HG02763 (cell line): ENCODE data around the gene EIPR1.

ENCODE experiments used
- ATAC-seq: cut with Tn5 transposase; IDR thresholded peaks from one replicate; pipeline ENCODE4 v1.9.1; 2021; ENCODE audit warnings: mild to moderate bottlenecking, moderate library complexity; ENCODE audit not compliant: unreplicated experiment

The EIPR1 gene

GRCh38 chr2:3277748-3278520 is 99.7 kb downstream of the EIPR1 start:
- no peak for ATAC-seq

GRCh38 chr2:3277050-3277747 is 100.4 kb downstream of the EIPR1 start:
- no peak for ATAC-seq

- ATAC-seq: no peak
Observed at GRCh38 chr2:3272761-3273160, 104.9 kb downstream of the EIPR1 start.

- no peak for ATAC-seq
Observed at GRCh38 chr2:3270095-3270478, 107.5 kb downstream of the EIPR1 start.

GRCh38 chr2:3269425-3270094 is 108.1 kb downstream of the EIPR1 start:
- no peak for ATAC-seq

GRCh38 chr2:3268705-3269029 is 109.0 kb downstream of the EIPR1 start:
- ATAC-seq: no peak

- no peak for ATAC-seq
Observed at GRCh38 chr2:3267869-3268704, 109.5 kb downstream of the EIPR1 start.

- ATAC-seq: no peak
Observed at GRCh38 chr2:3266925-3267867, 110.4 kb downstream of the EIPR1 start.

GRCh38 chr2:3265981-3266924 is 111.4 kb downstream of the EIPR1 start:
- ATAC-seq: no peak

- no peak for ATAC-seq
Observed at GRCh38 chr2:3265471-3265870, 112.1 kb downstream of the EIPR1 start.

GRCh38 chr2:3264010-3264744 is 113.4 kb downstream of the EIPR1 start:
- ATAC-seq: no peak

- ATAC-seq: no peak
Observed at GRCh38 chr2:3263487-3263886, 114.1 kb downstream of the EIPR1 start.

GRCh38 chr2:3262437-3263388 is 114.9 kb downstream of the EIPR1 start:
- no peak for ATAC-seq

- no peak for ATAC-seq
Observed at GRCh38 chr2:3261511-3261910, 116.1 kb downstream of the EIPR1 start.

- no peak for ATAC-seq
Observed at GRCh38 chr2:3260959-3261358, 116.7 kb downstream of the EIPR1 start.

GRCh38 chr2:3257826-3258225 is 119.8 kb downstream of the EIPR1 start:
- no peak for ATAC-seq

GRCh38 chr2:3257166-3257565 is 120.5 kb downstream of the EIPR1 start:
- ATAC-seq: no peak
